Embryonic facial prominence (tissue), 1 donor: ENCODE measurements around the gene SLC29A3.
"Not testable (repeated sequence)": the region's sequence is repeated elsewhere in the genome, so short reads cannot be mapped to it uniquely, and the experiment has no call there.

Source experiments
- DNase-seq: peaks from one replicate; pipeline ENCODE4 v3.0.0-alpha.2; 2016; ENCODE audit errors: extremely low spot score

SLC29A3 gene

GRCh38 chr10:71319042-71319799 is at the start of gene SLC29A3:
TSS of gene SLC29A3 (plus strand) at chr10:71319259. CDS start at chr10:71319310, 51 bp downstream.
- peak; percentile 74 for DNase-seq

GRCh38 chr10:71269301-71270288 is 49.5 kb upstream of the SLC29A3 start:
- no peak for DNase-seq

- DNase-seq = no peak
These were observed 48.5 kb upstream of the SLC29A3 start for GRCh38 chr10:71270301-71271220.

- no peak for DNase-seq
These were observed 47.4 kb upstream of the SLC29A3 start for GRCh38 chr10:71271662-71272055.

GRCh38 chr10:71272056-71272771 is 46.8 kb upstream of the SLC29A3 start:
- DNase-seq = no peak

GRCh38 chr10:71272974-71273373 is 46.1 kb upstream of the SLC29A3 start:
- DNase-seq = not testable (repeated sequence)

GRCh38 chr10:71273506-71273905 is 45.6 kb upstream of the SLC29A3 start:
- no peak for DNase-seq

GRCh38 chr10:71274901-71275796 is 43.9 kb upstream of the SLC29A3 start:
- DNase-seq = no peak

GRCh38 chr10:71276873-71277272 is 42.2 kb upstream of the SLC29A3 start:
- no peak for DNase-seq

GRCh38 chr10:71277914-71278665 is 41.0 kb upstream of the SLC29A3 start:
- DNase-seq = no peak

- DNase-seq = no peak
These were observed 40.1 kb upstream of the SLC29A3 start for GRCh38 chr10:71278691-71279588.

- no peak for DNase-seq
These were observed 39.4 kb upstream of the SLC29A3 start for GRCh38 chr10:71279590-71280170.

- DNase-seq = no peak
These were observed 38.8 kb upstream of the SLC29A3 start for GRCh38 chr10:71280216-71280615.

GRCh38 chr10:71280825-71281224 is 38.2 kb upstream of the SLC29A3 start:
- no peak for DNase-seq

- DNase-seq = no peak
These were observed 37.3 kb upstream of the SLC29A3 start for GRCh38 chr10:71281646-71282322.

- DNase-seq = no peak
These were observed 36.8 kb upstream of the SLC29A3 start for GRCh38 chr10:71282323-71282680.

GRCh38 chr10:71283410-71283809 is 35.6 kb upstream of the SLC29A3 start:
- no peak for DNase-seq
